ENCODE results near the gene TEP1.
A peak's percentile ranks its signal among the peaks of the same experiment; 100 is the strongest.
"Not testable (repeated sequence)": the region's sequence is repeated elsewhere in the genome, so short reads cannot be mapped to it uniquely, and the experiment has no call there.

Gene TEP1

GRCh38 chr14:20412876-20413743, at the start of gene TEP1:
Gene TEP1, minus strand, starts transcription at chr14:20413501. Its CDS starts 5,062 bp downstream, at chr14:20408439.
- DNase-seq (ENCODE audit: low read depth): peak; percentile 57

DNA sequence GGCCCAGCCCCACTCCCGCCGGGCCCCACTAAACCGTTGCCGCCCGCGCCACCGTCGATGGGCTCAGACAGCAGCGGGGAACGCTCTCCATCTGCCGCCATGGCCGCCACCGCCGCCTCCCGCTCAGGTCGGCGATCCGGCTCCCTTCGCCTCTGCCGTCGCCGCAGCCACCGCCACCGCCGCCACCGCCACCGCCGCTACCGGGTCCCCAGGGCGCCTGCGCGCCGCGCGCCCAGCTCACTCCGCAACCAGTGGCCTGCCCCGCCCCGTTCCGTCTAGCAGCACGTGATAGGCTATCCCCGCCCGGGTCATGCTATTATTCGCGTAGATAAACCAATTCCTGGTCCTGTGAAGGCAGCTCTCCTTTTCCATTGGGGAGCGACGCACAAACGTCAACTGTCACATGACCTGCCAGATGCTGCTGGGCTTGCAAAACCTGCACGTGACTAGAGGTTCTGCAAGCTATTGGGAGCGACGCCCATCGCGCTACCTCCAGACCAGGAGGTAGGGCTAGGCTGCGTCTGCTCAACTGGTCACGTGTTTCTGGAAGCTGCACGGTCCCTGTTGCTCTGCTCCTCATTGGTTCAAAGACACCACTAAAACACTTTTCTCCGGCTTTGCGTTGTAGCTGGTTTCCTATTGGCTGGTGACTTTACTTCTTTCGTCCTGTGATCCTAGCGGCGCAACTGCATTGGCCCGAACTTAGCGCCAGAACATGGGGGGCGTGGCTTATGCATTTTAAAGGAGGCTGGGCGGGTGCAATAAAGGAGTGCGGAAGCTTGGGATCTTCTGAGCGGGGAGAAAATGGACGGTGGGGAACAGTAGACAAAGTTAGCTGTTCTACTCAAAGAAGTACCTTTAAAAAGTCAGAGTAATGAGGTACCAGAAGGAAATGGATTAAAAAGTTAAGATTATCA, 48.2 kb upstream of the TEP1 start, which contains the start of gene PIP4P1:
Gene PIP4P1, minus strand, starts transcription at position 210 of the 917 bp plus-strand sequence. Its CDS starts 109 bp downstream, at position 101.
- peak; percentile 100 for DNase-seq (ENCODE audit: low read depth)

DNA sequence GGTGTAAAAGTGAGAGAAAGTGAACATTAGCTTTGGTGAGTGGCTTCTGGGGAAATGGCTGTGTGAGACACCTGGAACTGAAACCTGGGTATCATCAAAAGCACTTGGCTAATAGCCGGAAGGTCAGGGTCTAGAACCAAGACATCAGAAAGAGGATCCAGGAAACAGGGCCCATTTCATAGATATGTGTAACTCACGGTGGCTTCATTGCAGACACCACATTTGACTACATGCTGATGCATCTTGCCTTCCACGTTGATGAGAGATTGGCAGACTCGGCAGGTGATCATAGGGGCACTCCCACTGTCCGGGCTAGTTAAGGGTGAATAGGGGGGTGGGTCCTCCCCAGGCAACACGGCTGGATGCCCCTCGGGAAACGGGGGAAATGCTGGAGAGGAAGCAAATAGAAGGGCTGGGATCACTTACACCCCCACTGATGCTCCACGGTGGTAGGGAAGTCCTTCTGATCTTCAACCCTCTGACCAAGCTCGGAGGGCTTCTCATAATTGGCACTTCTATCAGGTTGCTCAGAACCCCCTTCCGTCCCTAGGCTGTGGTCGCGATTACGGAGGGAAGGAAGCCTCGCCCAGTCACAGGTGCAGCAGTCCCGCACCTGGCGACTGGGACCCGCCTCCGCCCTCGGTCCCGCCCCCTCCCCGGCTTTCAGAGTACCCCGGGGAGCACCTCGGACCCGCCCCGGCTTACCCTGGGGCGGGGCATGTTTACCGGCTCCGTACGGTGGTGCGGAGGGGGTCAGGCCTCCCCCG, 47.3 kb upstream of the TEP1 start:
- no peak for DNase-seq (ENCODE audit: low read depth)

- DNase-seq (ENCODE audit: low read depth): no peak
Measured at GRCh38 chr14:20458031-20458789, 44.9 kb upstream of the TEP1 start.

- no peak for DNase-seq (ENCODE audit: low read depth)
Measured at GRCh38 chr14:20456971-20457370, 43.7 kb upstream of the TEP1 start.

DNA sequence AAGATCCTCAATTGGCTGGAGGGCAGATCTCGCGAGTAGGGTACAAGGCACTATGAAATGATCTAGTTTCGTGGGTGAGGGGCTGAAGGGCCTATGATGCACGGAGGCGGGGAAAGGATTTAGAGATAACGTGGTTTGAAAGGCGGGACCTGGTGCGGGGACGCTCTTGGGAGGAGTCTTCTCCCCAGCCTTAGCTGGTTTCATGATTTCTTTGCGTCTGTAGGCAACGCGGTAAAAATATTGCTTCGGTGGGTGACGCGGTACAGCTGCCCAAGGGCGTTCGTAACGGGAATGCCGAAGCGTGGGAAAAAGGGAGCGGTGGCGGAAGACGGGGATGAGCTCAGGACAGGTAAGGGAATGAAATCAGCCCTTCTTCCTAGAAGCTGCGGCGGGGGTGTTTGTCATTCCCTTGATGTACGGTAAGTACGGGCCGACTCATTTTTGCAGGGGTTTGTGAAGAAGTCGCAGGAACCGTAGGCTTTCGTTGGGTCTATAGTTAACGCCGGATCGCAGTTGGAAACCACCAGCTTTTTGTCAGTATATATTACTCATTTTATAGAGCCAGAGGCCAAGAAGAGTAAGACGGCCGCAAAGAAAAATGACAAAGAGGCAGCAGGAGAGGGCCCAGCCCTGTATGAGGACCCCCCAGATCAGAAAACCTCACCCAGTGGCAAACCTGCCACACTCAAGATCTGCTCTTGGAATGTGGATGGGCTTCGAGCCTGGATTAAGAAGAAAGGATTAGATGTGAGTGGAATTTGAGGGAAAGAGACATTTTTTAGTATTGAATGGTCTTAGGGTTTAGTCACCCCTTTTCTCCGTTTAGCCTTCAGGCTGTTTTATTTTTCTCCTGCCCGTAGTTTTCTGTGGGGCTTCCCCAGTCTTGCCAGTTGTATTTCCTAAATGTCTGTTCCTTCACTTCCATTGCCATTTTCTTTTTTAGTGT, 42.3 kb upstream of the TEP1 start:
- peak; percentile 65 for DNase-seq (ENCODE audit: low read depth)

DNA sequence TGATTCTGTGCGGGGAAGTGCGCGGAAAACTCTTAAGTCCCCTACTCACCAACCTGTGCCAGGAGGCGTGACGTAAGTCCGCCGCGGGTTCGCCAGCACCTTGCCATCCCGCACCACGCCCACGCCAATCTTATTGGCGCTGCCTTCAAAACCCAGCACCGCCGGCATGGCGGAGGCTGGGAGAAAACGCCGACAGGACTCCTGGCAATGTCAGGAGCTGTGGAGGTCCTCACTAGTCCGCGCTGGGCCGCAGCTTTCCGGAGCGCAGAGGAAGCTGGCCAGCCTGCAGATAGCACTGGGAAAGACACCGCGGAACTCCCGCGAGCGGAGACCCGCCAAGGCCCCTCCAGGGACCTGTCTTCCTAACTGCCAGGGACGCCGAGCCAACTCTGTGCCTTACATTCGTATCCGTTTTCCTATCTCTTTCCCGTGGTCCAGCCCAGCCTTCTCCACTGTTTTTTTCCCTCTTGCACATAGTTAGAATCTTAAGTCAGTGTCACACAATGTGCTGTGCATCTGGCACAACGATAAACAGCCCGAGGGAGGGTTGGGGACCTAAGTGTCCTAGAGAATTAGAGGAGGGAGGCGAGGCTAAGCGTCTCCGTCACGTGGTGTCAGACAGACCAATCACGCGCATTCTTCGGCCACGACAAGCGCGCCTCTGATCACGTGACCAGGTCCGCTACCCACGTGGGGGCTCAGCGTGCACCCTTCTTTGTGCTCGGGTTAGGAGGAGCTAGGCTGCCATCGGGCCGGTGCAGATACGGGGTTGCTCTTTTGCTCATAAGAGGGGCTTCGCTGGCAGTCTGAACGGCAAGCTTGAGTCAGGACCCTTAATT, 41.4 kb upstream of the TEP1 start, which contains the start of the genes APEX1 and OSGEP:
Gene APEX1, plus strand, starts transcription at position 711 of the 839 bp plus-strand sequence. CDS start 420 bp downstream, outside the sequence.
Gene OSGEP, minus strand, starts transcription at position 297 of the 839 bp plus-strand sequence. Its CDS starts 129 bp downstream, at position 168.
- DNase-seq (ENCODE audit: low read depth): peak; percentile 93

- not testable (repeated sequence) for DNase-seq (ENCODE audit: low read depth)
Measured at GRCh38 chr14:20452831-20453230, 39.5 kb upstream of the TEP1 start.

DNA sequence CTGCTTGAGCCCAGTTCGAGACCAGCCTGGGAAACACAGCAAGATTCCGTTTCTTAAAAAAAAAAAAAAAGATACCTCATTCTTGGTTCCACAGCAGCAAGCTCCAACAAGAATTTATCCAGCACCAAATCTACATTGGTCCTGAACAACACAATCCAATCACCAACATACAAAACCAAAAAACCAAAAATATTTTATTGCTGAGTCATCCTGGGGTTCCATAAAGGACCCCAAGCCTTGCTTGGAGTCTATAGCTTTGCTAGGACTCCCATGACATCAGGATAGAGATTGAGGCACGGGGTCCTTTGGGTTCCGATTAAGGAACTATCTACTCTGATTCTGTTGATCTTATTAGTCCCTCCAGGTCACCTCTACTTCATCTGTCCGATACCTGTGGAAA, 33.6 kb upstream of the TEP1 start:
- DNase-seq (ENCODE audit: low read depth): no peak

- not testable (repeated sequence) for DNase-seq (ENCODE audit: low read depth)
Measured at GRCh38 chr14:20443650-20444049, 30.3 kb upstream of the TEP1 start.

DNA sequence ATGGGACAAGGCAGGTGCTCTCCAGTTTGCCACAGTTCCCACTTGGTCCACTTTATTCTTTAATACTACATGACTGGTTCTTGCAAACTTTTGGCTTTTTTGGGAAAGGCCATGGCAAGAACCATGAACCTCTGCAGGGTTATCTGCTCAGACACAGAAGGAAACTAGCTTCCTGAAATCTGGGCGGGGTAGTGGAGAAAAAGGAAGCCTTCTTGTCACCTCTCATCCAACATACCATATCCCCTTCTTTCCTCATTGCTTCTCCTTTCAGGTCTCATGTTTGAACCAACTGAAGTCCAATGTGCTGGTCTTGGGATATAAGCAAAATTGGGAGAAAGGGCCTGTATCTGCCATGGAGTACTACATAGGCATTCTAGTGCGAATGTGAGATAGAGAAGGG, 28.2 kb upstream of the TEP1 start:
- no peak for DNase-seq (ENCODE audit: low read depth)

DNA sequence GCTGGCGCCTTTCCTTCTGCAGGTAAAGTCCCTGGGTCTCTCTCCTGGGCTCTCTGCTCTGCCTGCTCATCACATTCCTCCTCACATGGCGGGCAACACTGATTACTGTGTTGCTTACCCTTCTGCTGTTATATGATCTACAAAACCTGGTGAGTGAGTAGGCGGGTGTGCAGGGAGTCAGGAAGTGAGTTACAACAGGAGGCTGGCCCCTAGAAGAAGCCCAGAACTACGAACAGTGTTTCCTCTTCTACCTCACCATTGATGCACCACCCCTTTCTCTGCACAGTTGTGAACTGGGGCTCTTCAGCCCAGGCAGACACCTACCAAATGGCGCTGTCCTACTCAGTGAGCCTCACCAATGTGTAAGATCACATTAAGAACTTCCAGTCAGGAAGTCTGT, 27.6 kb upstream of the TEP1 start:
- no peak for DNase-seq (ENCODE audit: low read depth)

- no peak for DNase-seq (ENCODE audit: low read depth)
Measured at GRCh38 chr14:20440465-20440864, 27.2 kb upstream of the TEP1 start.

DNA sequence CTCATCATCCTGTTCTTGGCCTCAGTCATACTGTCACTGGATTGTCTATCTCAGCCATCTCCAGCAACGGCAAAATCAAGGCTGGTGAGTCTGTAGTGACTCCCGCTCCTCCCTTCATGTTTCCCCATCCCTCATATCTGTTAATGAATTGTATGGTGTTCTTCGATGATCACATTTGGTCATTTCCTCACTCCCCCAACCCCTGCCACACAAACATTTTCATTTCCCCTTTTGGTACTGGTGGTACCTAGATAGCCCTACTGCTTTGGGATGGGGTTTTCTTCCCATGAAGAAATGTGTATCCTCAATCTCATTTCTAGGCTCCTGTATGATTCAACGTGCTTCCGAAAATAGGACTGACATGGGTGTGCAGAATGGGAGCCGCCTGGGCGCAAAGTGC, 25.4 kb upstream of the TEP1 start:
- no peak for DNase-seq (ENCODE audit: low read depth)

DNA sequence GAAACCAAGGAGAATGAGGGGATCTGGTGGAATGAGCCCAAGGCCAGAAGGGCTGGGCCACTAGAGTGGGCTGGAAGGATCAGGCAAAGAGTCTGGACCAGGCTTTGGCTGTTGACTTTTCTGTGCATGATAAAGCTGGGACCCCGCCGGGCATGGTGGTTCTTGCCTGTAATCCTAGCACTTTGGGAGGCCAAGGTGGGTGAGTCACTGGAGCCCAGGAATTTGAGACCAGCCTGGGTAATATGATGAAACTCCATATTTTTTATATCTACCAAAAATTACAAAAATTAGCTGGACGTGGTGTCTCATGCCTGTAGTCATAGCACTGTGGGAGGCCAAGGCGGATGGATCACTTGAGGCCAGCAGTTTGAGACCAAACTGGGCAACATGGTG, 23.1 kb upstream of the TEP1 start:
- DNase-seq (ENCODE audit: low read depth): peak; percentile 24

DNA sequence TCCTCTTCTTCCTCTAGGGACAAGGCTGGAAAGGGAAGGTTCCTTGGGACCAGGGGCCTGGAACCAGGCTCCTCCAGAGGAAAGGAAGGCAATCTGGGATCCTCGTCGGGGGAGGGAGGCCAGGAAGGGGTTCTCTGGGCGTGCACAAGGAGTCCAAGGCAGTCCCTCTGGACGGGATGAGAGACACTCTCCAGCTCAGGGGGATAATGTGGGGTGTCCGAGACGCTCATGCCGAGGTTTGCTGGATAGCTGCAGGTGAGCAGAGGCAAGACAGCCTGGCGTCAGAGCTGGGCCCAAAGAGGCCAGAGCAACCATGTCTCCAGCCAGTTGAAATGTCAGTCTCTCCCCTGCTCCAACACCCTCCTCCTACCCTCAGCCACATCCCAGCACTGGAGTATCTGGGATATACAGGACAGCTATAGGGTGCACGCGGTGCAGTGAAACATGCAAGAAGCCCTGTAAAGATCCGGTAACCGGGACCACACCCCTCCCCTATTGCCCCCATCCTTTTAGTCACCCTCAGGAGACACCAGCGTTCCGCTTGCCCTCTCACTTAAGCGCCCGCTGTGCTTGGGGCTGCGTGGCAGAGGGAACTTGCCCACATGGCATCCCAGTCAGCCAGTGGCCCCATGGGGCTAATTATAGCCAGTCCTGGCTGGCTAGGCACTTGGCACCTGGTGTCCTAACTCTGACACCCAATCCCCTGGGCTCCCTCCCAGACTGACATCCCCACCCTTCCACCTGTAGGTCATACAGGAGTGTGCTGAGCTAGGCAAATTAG, 22.5 kb upstream of the TEP1 start, which contains the start of gene KLHL33:
Gene KLHL33, minus strand, starts transcription at position 585 of the 781 bp plus-strand sequence. Its CDS starts 355 bp downstream, at position 230.
- DNase-seq (ENCODE audit: low read depth): no peak

DNA sequence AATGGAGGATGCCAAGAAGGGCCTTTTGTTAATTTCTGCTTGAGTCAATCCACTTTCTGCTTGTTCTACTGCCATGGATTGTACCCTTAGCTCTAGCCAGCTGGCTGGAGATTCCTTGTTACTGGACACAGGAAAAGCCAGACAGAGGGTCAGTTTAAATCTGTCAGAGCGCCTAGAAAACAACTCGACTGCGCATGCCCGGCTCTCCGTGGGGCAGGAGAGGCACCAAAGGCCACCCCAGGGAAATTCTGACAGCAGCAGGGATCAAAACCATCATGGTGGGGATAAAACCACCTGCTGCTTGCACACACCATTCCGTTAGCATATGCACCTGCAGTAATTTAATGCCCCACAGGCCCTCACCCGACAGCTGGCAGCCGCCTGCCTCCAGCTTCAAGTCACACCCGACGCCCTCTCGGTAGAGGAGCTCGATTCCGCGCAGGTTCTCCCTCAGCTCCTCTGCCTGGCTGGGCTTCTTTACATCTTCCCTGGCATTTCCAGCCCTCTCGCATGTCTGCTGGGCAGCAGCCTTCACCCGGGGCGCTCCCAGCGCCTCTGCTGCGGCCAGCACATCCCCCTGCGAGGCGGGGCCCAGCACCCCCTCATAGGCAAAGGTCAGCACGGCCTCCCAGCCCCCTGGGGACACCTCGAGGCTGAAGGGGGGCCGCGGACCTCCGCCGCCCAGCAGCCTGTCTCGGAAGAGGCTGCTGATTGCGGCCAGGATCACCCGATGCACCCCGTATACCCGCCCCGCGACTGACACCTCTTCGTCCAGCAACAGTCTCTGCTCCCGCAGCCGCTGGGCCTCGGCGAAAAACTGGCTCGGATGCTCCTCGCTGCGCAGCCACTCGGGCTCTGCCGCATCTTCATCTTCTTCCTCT, 21.6 kb upstream of the TEP1 start:
- DNase-seq (ENCODE audit: low read depth): no peak

All from GM04503 (cell line).